ENCODE measurements around the gene USP34.

USP34 gene

DNA sequence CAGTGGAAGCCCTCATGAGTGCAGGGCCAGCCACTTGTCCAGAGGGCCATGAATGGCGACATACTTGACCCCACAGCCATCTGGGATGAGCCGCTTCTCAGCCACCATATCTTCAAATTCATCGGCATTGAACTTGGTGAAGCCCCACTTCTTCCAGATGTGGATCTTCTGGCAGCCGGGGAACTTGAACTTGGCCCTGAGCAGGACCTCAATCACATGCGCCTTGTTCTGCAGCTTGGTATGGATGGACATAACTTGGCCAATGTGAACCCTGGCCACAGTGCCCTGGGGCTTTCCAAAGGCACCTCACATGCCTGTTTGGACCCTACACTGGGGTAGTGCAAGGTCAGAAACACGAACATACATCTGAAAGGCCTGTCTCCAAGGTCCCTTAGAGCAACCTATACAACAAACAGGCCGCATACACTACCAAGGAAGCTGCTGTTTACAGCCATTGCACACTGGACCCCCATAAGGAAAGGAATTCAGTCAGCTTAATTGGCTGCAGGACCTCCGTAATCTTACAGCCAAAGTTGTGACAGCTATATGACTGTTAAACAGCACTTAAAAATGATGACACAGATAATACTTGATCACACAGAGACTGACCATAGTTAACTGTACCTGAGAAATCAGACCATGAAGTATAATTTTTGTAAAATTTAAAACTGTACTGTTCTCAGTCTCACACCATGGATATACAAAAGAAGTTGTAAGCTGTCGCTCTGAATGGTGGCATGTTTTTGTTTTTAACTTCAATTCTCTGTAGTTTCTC lies 53.8 kb downstream of the USP34 start:
- no peaks in the 10 kb centered on the region for H3K4me1 ChIP-seq (ENCODE audit: control insufficient read depth, insufficient read depth, low read length)
- no peaks in the 10 kb centered on the region for H3K9me3 ChIP-seq (ENCODE audit: control insufficient read depth, insufficient read depth, low read depth, low read length)
- peaks cover 4 to 12% of the 10 kb centered on the region in 2 experiments for H3K36me3 ChIP-seq (ENCODE audit: control insufficient read depth in 2 of 2, insufficient read depth in 1 of 2, low read length in 2 of 2)
- TF ChIP-seq ZBTB20 (tag by site-specific recombination; IDR thresholded peaks at IDR 0.05) = no peak
- POLR2A ChIA-PET = interaction anchor here (0.7 kb wide), 2 partner anchors 17 to 121 kb away, joined by 3 to 8 read pairs; partner anchors contain the start of gene XPO1
- H3K27ac ChIP-seq (ENCODE audit: extremely low read depth, low read depth, low read length) = no peak overlapping the region
- CTCF ChIA-PET = interaction anchor here (0.6 to 1.3 kb wide), 4 partner anchors 9 to 521 kb away, joined by 3 to 4 read pairs (median 3); no protein-coding TSS in a partner anchor
- H3K4me3 ChIP-seq (ENCODE audit: low read depth, low read length) = no peak overlapping the region

- Histone ChIP-seq H3K4me3 (ENCODE audit: low read depth, low read length) (no peak overlapping the region), H3K9me3 (ENCODE audit: control insufficient read depth, insufficient read depth, low read depth, low read length) (no peaks in the 10 kb centered on the region), H3K4me1 (ENCODE audit: control insufficient read depth, insufficient read depth, low read length) (peaks cover 13% of the 10 kb centered on the region), H3K27ac (ENCODE audit: extremely low read depth, low read depth, low read length) (no peak overlapping the region), H3K36me3 (ENCODE audit: control insufficient read depth in 2 of 2, insufficient read depth in 1 of 2, low read length in 2 of 2) (peaks cover 0 to 12% of the 10 kb centered on the region in 2 experiments)
- TF ChIP-seq ZNF274 (IDR thresholded peaks at IDR 0.05; ENCODE audit: low read length) (no peak), ZNF274 (tag by site-specific recombination; IDR thresholded peaks at IDR 0.05; ENCODE audit: borderline replicate concordance) (no peak)
- ChIA-PET POLR2A (no interaction called here), CTCF (no interaction called here)
Measured at GRCh38 chr2:61415265-61415664, 55.6 kb downstream of the USP34 start.

DNA sequence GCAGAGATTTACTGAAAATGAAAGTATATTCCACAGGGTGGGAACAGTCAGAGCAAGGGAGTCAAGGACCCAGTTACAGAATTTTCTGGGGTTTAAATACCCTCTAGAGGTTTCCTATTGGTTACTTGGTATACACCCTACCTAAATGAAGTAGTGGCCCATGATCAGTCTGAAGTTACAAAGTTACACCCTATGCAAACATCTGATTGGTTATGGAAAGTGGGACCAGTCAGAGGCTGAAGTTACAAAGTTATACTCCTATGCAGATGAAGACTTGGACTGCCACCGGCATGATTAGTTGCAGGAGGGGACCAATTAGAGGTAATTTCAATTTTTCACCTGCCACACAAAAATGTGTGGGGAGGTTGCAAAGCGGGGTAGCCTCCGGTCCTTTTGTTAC lies 56.2 kb downstream of the USP34 start:
- Histone ChIP-seq H3K27ac (ENCODE audit: extremely low read depth, low read depth, low read length) (no peak overlapping the region), H3K4me3 (ENCODE audit: low read depth, low read length) (no peak overlapping the region), H3K36me3 (ENCODE audit: control insufficient read depth in 2 of 2, insufficient read depth in 1 of 2, low read length in 2 of 2) (peaks cover 0 to 12% of the 10 kb centered on the region in 2 experiments), H3K4me1 (ENCODE audit: control insufficient read depth, insufficient read depth, low read length) (peaks cover 13% of the 10 kb centered on the region), H3K9me3 (ENCODE audit: control insufficient read depth, insufficient read depth, low read depth, low read length) (no peaks in the 10 kb centered on the region)
- POLR2A ChIA-PET = no interaction called here
- TF ChIP-seq ZNF433 (tag by site-specific recombination; IDR thresholded peaks at IDR 0.05; ENCODE audit: low read depth) (no peak), ZNF221 (tag by site-specific recombination; IDR thresholded peaks at IDR 0.05; ENCODE audit: borderline replicate concordance) (no peak)
- CTCF ChIA-PET = no interaction called here

GRCh38 chr2:61411109-61411508 lies 59.8 kb downstream of the USP34 start:
- ChIA-PET POLR2A (interaction anchor here (0.6 kb wide), 1 partner anchor 10 kb away, joined by 3 read pairs; no protein-coding TSS in a partner anchor), CTCF (interaction anchor here (0.6 to 0.8 kb wide), 2 partner anchors 15 to 70 kb away, joined by 3 to 4 read pairs; no protein-coding TSS in a partner anchor)
- TF ChIP-seq ZBTB8A (tag by site-specific recombination; IDR thresholded peaks at IDR 0.05) (0 out of 2 replicates have a peak, but pooled peaks have one; percentile 13), FEZF1 (tag by site-specific recombination; IDR thresholded peaks at IDR 0.05) (peak; percentile 15; the same call in 1 of the 2 replicates), ZNF362 (tag by site-specific recombination; IDR thresholded peaks at IDR 0.05) (peak; percentile 90), SP2 (tag by site-specific recombination; IDR thresholded peaks at IDR 0.05) (no peak), ZNF350 (tag by site-specific recombination; IDR thresholded peaks at IDR 0.05) (no peak), ZBTB17 (tag by site-specific recombination; IDR thresholded peaks at IDR 0.05) (0 out of 2 replicates have a peak, but pooled peaks have one; percentile 16), GLIS1 (tag by site-specific recombination; IDR thresholded peaks at IDR 0.05) (peak; percentile 95), ZIC2 (tag by site-specific recombination; IDR thresholded peaks at IDR 0.05) (peak; percentile 96), CTCF (tag by site-specific recombination; IDR thresholded peaks at IDR 0.05) (no peak)

More at GRCh38 chr2:61411109-61411508, 59.8 kb downstream of the USP34 start:
- H3K36me3 ChIP-seq (ENCODE audit: control insufficient read depth in 2 of 2, insufficient read depth in 1 of 2, low read length in 2 of 2) = no peaks in the 10 kb centered on the region; a peak in 1 of 3 replicates
- H3K9me3 ChIP-seq (ENCODE audit: control insufficient read depth, insufficient read depth, low read depth, low read length) = no peaks in the 10 kb centered on the region
- H3K4me3 ChIP-seq (ENCODE audit: low read depth, low read length) = no peak overlapping the region
- no peak overlapping the region for H3K27ac ChIP-seq (ENCODE audit: extremely low read depth, low read depth, low read length)
- peaks cover 15% of the 10 kb centered on the region for H3K4me1 ChIP-seq (ENCODE audit: control insufficient read depth, insufficient read depth, low read length)
